HepG2 (cell line): ENCODE results near the gene BST1. TPM values are rescaled to one million over a fixed set of nuclear protein-coding genes. Genes with fewer than 3 reads are reported as not detected.

Experiments
- ATAC-seq: fragments of 200-7000 bp; cut with Tn5 transposase; 3 replicates; pipeline ENCODE4 v1.9.1; 2020; ENCODE audit warnings: mild to moderate bottlenecking, moderate library complexity
- BruUV-seq: library from RNA; stranded (reverse); fragments of 400-500 nt; replicated peaks from 2 replicates; lab custom pipeline; 2021; lab: Mats Ljungman, UMichigan
- CTCF ChIA-PET: fragments of 300-600 bp; formaldehyde crosslinking; extraction: SDS; loops from one replicate; lab custom pipeline; 2021; ENCODE audit warnings: low total read pairs, inconsistent platforms, low intra/inter-chr PET ratio; lab: Yijun Ruan, JAX
- POLR2A ChIA-PET: fragments of 350-600 bp; sonication (Branson Sonifier 250); formaldehyde crosslinking; loops from one replicate; lab custom pipeline; 2020; ENCODE audit warnings: antibody characterized with exemption, inconsistent platforms; lab: Yijun Ruan, JAX
- DNase-seq: peaks from one replicate; pipeline ENCODE4 v3.0.0-alpha.2; 2015; ENCODE audit warnings: low spot score
- FAIRE-seq: peaks from 3 replicates; lab custom pipeline; 2011; peaks lifted over from hg19 to GRCh38; lab: Jason Lieb, UNC
- H2AFZ ChIP-seq: one replicate; pipeline ENCODE4 v1.6.1; 2011; ENCODE audit warnings: low read length, inconsistent platforms
- H3K27ac ChIP-seq: fragments of 300-600 bp; 3 replicates; pipeline ENCODE4 v1.8.0; 2011; ENCODE audit warnings: mixed run types, mild to moderate bottlenecking, mixed read lengths, low read length, inconsistent platforms; ENCODE audit not compliant: insufficient read depth; ENCODE audit errors: extremely low read length
- H3K27me3 ChIP-seq, 2 experiments: fragments of 200-600 bp in 1 of 2; 2 replicates in 1 of 2; 3 replicates in 1 of 2; pipeline versions ENCODE4 v1.6.0 to v1.8.0; 2011; ENCODE audit warnings: low read length in 2 of 2, mild to moderate bottlenecking in 2 of 2, moderate library complexity in 2 of 2, inconsistent platforms in 1 of 2; ENCODE audit not compliant: insufficient read depth in 2 of 2, control insufficient read depth in 1 of 2
- H3K36me3 ChIP-seq, 2 experiments: fragments of 200-600 bp in 1 of 2; replicated peaks in 1 of 2; 2 replicates in 1 of 2; 3 replicates in 1 of 2; pipeline versions ENCODE4 v1.5.1 to v1.8.0; 2011; ENCODE audit warnings: low read length in 2 of 2, inconsistent platforms in 1 of 2; ENCODE audit not compliant: insufficient read depth in 2 of 2, control insufficient read depth in 1 of 2
- H3K4me1 ChIP-seq: 2 replicates; pipeline ENCODE4 v1.5.1; 2012; ENCODE audit warnings: low read length, inconsistent platforms; ENCODE audit not compliant: insufficient read depth
- H3K4me2 ChIP-seq: 2 replicates; pipeline ENCODE4 v1.6.0; 2011; ENCODE audit warnings: low read depth, low read length, inconsistent platforms
- H3K4me3 ChIP-seq, 3 experiments: fragments of 200-600 bp in 1 of 3; sonication (generic), shearing (Covaris generic) in 1 of 3; replicated peaks in 1 of 3; 2 replicates each; pipeline ENCODE4 v1.5.1; 2011 to 2016; ENCODE audit warnings: low read length in 3 of 3, inconsistent platforms in 2 of 3, low read depth in 2 of 3, mild to moderate bottlenecking in 2 of 3, control low read depth in 1 of 3, mixed read lengths in 1 of 3; ENCODE audit not compliant: insufficient read depth in 1 of 3
- H3K79me2 ChIP-seq: one replicate; pipeline ENCODE4 v1.6.1; 2011; ENCODE audit warnings: low read length, inconsistent platforms; ENCODE audit not compliant: insufficient read depth
- H3K9ac ChIP-seq: 2 replicates; pipeline ENCODE4 v1.6.0; 2011; ENCODE audit warnings: mild to moderate bottlenecking, low read depth, low read length, inconsistent platforms; ENCODE audit not compliant: insufficient read depth
- H3K9me3 ChIP-seq: 2 replicates; pipeline ENCODE4 v1.5.1; 2012; ENCODE audit warnings: mild to moderate bottlenecking, low read length
- H4K20me1 ChIP-seq: 2 replicates; pipeline ENCODE4 v1.6.0; 2011; ENCODE audit warnings: inconsistent platforms, mild to moderate bottlenecking, low read length, moderate library complexity; ENCODE audit not compliant: insufficient read depth
- ETV6 ChIP-seq: sonication (generic); formaldehyde crosslinking; conservative IDR thresholded peaks from 2 replicates; pipeline ENCODE4 v1.4.0; 2020; ENCODE audit warnings: missing genetic modification reagents
- GABPA ChIP-seq, 2 experiments: IDR thresholded peaks; 2 replicates each; pipeline ENCODE4 v1.6.1; 2011 to 2016; ENCODE audit warnings: low read depth in 2 of 2, low read length in 1 of 2, missing biosample characterization in 1 of 2, missing genetic modification characterization in 1 of 2
- HNF4A ChIP-seq: sonication (generic); formaldehyde crosslinking; IDR thresholded peaks from 2 replicates; pipeline ENCODE4 v1.4.0; 2020; ENCODE audit warnings: missing genetic modification reagents
- JDP2 ChIP-seq: sonication (generic); formaldehyde crosslinking; IDR thresholded peaks from 2 replicates; pipeline ENCODE4 v1.8.1; 2022; ENCODE audit warnings: missing genetic modification reagents, borderline replicate concordance
- POGZ ChIP-seq: sonication (generic); formaldehyde crosslinking; IDR thresholded peaks from 2 replicates; pipeline ENCODE4 v1.4.0; 2020; ENCODE audit warnings: mild to moderate bottlenecking, missing genetic modification reagents
- ZNF180 ChIP-seq: sonication (generic); formaldehyde crosslinking; IDR thresholded peaks from 2 replicates; pipeline ENCODE4 v1.4.0; 2020; ENCODE audit warnings: low read depth, missing genetic modification reagents, borderline replicate concordance
- ZNF460 ChIP-seq: sonication (generic); formaldehyde crosslinking; IDR thresholded peaks from 2 replicates; pipeline ENCODE4 v1.5.1; 2020; ENCODE audit warnings: missing genetic modification reagents, mild to moderate bottlenecking, borderline replicate concordance
- ZNF543 ChIP-seq: sonication (generic); formaldehyde crosslinking; IDR thresholded peaks from 2 replicates; pipeline ENCODE4 v1.4.0; 2020; ENCODE audit warnings: mild to moderate bottlenecking, missing genetic modification reagents
- ZNF660 ChIP-seq: sonication (generic); formaldehyde crosslinking; IDR thresholded peaks from 2 replicates; pipeline ENCODE4 v1.5.1; 2020; ENCODE audit warnings: mild to moderate bottlenecking, low read depth, missing genetic modification reagents, borderline replicate concordance
- WGBS: methylation state at CpG from one replicate; pipeline ENCODE4 v1.1.6; 2017; ENCODE audit warnings: low lambda C conversion rate; 5-methylcytosine and 5-hydroxymethylcytosine counted together
- in situ Hi-C: cut with HindIII; loops from 2 replicates; pipeline ENCODE4 v1.10.0; 2017; ENCODE audit warnings: low pct_unique_long_range_greater_than_20kb; ENCODE audit not compliant: extremely low pct_ligation_motif_present
- intact Hi-C: fragments of 100-400 bp; cut with micrococcal nuclease; formaldehyde crosslinking; loops from one replicate; pipeline ENCODE4 v1.10.0; 2022; ENCODE audit not compliant: unreplicated experiment
- polyA plus RNA-seq, 8 experiments: library from polyadenylated mRNA; depleted of rRNA in 3 of 8; stranded (reverse) in 7 of 8; unstranded in 1 of 8; fragments of >200 nt; fragmentation: Illumina TruSeq in 4 of 8; extraction: Trizol in 4 of 8; gene quantifications; 2 replicates each; pipeline versions ENCODE4 v1.2.1 to v1.2.3, GENCODE V29; 2011 to 2016; ENCODE audit warnings: low read depth in 4 of 8, missing spikeins in 1 of 8, mixed read lengths in 1 of 8; ENCODE audit not compliant: insufficient read depth in 1 of 8
- total RNA-seq, 5 experiments: library from RNA; depleted of rRNA; stranded (reverse); fragments of >200 nt; fragmentation: Illumina TruSeq; extraction: Trizol; gene quantifications; 2 replicates each; pipeline ENCODE4 v1.2.3, GENCODE V29; 2016; ENCODE audit warnings: low read depth in 1 of 5
- TF ChIP-seq, protein P1 (sequence below): sonication (generic); formaldehyde crosslinking; conservative IDR thresholded peaks from 2 replicates; pipeline ENCODE4 v1.4.0; 2020; ENCODE audit warnings: missing genetic modification reagents

Gene BST1
- total and polyA plus RNA-seq, 2 of the 13 experiments (the other 11 are each of a cell fraction or from before 2014, with no cell fraction given), result 0.09 to 0.49 TPM

DNA sequence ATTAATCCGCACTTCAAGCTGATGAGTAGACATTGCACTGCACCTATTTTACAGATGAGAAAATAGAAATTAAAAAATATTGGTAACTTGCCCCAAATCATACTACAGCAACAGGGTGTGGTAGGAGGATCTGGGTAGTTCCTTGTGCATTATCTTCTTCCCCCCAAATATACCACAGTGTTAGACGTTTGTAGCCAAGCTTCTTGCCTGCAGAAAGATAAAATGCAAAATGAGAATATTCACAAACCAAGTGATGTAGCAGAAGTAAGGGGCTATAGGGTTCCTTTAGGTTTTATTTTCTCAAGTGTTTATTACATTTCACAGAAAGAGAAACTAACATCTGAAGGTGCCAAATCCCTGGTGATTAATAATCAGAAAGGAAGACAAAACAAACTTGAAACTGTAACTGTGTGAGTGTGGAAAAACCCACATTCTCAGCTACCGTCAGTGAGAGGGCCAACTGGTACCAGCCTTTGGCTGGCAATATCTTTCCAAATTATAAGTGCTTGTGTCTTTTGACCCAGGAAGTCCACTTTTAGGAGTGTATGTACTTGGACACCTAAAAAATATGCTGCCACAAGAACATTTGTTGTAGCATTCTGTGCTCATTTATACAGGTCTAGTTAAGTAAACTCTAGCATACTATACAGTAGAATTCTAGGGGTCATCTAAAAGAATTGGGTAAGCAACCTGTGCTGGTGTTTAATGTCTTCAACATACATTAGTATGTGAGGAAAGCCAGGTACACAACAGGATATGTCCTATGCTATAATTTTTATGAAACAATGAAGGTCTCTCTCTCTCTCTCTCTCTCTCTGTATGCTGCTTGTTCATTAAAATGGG, 68.6 kb downstream of the BST1 start:
- Histone ChIP-seq H2AFZ (no peak overlapping the region), H3K4me3 (no peak overlapping the region), H3K27ac (no peak overlapping the region), H4K20me1 (no peaks in the 10 kb centered on the region), H3K4me2 (no peak overlapping the region), H3K27me3 (peaks cover 0 to 15% of the 10 kb centered on the region in 2 experiments; a peak in 3 of 5 replicates), H3K9me3 (no peaks in the 10 kb centered on the region), H3K79me2 (no peaks in the 10 kb centered on the region), H3K4me1 (0 out of 2 replicates have a peak, but pooled peaks cover 6% of the 10 kb centered on the region), H3K36me3 (no peaks in the 10 kb centered on the region), H3K9ac (no peak overlapping the region)
- no TSS peak for BruUV-seq
- TF ChIP-seq ZNF460 (CRISPR knock-in tag), result no peak
- TF ChIP-seq ZNF543 (CRISPR knock-in tag), result no peak
- TF ChIP-seq ETV6 (CRISPR knock-in tag), result no peak
- no peak for TF ChIP-seq POGZ (CRISPR knock-in tag)
- TF ChIP-seq JDP2 (CRISPR knock-in tag), result no peak
- TF ChIP-seq ZNF180 (CRISPR knock-in tag), result no peak
- no peak for TF ChIP-seq GABPA (IDR thresholded peaks at IDR 0.05; ENCODE audit: low read depth, low read length)
- no peak for TF ChIP-seq GABPA (CRISPR knock-in tag; IDR thresholded peaks at IDR 0.05; ENCODE audit: low read depth)
- TF ChIP-seq HNF4A (CRISPR knock-in tag), result no peak
- TF ChIP-seq, protein P1, sequence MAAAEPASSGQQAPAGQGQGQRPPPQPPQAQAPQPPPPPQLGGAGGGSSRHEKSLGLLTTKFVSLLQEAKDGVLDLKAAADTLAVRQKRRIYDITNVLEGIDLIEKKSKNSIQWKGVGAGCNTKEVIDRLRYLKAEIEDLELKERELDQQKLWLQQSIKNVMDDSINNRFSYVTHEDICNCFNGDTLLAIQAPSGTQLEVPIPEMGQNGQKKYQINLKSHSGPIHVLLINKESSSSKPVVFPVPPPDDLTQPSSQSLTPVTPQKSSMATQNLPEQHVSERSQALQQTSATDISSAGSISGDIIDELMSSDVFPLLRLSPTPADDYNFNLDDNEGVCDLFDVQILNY (CRISPR knock-in tag), result no peak
- no peak for TF ChIP-seq ZNF660 (CRISPR knock-in tag)
- intact Hi-C loops, result no loop called here
- in situ Hi-C loops, result no loop called here
- no peak for FAIRE-seq
- CTCF ChIA-PET, result no interaction called here
- WGBS, result 49% methylated on average over 3 of the region's 3 CpGs
- DNase-seq, result no peak
- POLR2A ChIA-PET, result no interaction called here
- ATAC-seq, result no peak
